ENCODE data around the gene CYP2U1.

The CYP2U1 gene

DNA sequence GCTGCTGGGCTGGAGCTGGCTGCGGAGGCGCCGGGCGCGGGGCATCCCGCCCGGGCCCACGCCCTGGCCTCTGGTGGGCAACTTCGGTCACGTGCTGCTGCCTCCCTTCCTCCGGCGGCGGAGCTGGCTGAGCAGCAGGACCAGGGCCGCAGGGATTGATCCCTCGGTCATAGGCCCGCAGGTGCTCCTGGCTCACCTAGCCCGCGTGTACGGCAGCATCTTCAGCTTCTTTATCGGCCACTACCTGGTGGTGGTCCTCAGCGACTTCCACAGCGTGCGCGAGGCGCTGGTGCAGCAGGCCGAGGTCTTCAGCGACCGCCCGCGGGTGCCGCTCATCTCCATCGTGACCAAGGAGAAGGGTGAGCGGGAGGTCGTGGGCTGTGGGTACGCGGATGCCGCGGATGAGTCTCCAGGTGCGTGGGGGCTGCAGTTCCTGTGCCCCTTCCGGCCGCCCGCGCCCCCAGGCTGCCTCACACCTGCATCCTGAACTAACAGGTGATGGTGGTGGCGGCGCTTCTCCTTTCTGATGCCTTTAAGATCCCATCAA lies 499 bp downstream of the CYP2U1 start:
- Histone ChIP-seq H3K4me3 (ENCODE audit: low read length) (peak overlapping the region; percentile 81), H3K27me3 (replicated peaks; ENCODE audit: insufficient read depth, low read length) (no peaks in the 10 kb centered on the region), H3K9me3 (replicated peaks; ENCODE audit: insufficient read depth, low read length) (no peaks in the 10 kb centered on the region), H4K20me1 (ENCODE audit: insufficient read depth, low read length) (no peaks in the 10 kb centered on the region), H3K27ac (ENCODE audit: low read length) (peak overlapping the region; percentile 21; the same call in 1 of the 2 replicates), H2AFZ (ENCODE audit: low read length) (peak overlapping the region; percentile 93), H3K36me3 (replicated peaks; ENCODE audit: insufficient read depth, low read length) (no peaks in the 10 kb centered on the region), H3K4me1 (ENCODE audit: low read length) (peaks cover 13% of the 10 kb centered on the region; the same call in 1 of the 2 replicates), H3K79me2 (ENCODE audit: low read length) (peaks cover 13% of the 10 kb centered on the region), H3K4me2 (ENCODE audit: low read depth, low read length) (peak overlapping the region; percentile 97), H3K9ac (ENCODE audit: low read length) (peak overlapping the region; percentile 69), H3K9me2 (replicated peaks; ENCODE audit: insufficient read depth, low read length) (no peaks in the 10 kb centered on the region), H3F3A (ENCODE audit: insufficient read depth, low read length) (peaks cover 8% of the 10 kb centered on the region)
- peak; percentile 21 for DNase-seq
- TF ChIP-seq EZH2 (optimal IDR thresholded peaks at IDR 0.05; ENCODE audit: low read depth, low read length) (no peak), EZH2phosphoT487 (IDR thresholded peaks at IDR 0.05; ENCODE audit: low read length) (no peak)
- TF ChIP-seq, protein P1, sequence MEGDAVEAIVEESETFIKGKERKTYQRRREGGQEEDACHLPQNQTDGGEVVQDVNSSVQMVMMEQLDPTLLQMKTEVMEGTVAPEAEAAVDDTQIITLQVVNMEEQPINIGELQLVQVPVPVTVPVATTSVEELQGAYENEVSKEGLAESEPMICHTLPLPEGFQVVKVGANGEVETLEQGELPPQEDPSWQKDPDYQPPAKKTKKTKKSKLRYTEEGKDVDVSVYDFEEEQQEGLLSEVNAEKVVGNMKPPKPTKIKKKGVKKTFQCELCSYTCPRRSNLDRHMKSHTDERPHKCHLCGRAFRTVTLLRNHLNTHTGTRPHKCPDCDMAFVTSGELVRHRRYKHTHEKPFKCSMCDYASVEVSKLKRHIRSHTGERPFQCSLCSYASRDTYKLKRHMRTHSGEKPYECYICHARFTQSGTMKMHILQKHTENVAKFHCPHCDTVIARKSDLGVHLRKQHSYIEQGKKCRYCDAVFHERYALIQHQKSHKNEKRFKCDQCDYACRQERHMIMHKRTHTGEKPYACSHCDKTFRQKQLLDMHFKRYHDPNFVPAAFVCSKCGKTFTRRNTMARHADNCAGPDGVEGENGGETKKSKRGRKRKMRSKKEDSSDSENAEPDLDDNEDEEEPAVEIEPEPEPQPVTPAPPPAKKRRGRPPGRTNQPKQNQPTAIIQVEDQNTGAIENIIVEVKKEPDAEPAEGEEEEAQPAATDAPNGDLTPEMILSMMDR (IDR thresholded peaks at IDR 0.05; ENCODE audit: low read length) = no peak

DNA sequence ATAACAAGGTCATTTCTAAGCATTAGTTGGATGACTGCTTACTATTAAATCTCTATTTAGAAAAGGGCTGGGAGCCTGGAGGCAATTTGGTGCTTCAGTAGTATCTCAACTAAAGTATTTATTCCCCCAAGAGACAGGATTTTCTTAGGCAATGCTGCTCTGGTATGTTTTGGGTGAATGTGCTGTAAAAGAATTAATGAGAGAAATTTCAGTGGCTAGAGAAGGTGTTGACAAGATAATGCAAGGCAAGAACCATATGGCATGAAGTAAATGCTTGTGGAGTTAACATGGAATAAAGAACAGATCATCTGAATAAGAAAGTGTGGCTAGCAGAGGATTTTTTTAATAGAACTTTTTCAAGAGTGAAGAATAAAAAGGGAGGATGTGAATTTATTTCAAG lies 3.9 kb downstream of the CYP2U1 start:
- peaks cover 19% of the 10 kb centered on the region for H3K4me1 ChIP-seq (ENCODE audit: low read length)
- no peaks in the 10 kb centered on the region for H4K20me1 ChIP-seq (ENCODE audit: insufficient read depth, low read length)
- peaks cover 8% of the 10 kb centered on the region for H3F3A ChIP-seq (ENCODE audit: insufficient read depth, low read length)
- H3K9ac ChIP-seq (ENCODE audit: low read length) = no peak overlapping the region
- no peak overlapping the region for H3K4me3 ChIP-seq (ENCODE audit: low read length)
- DNase-seq = no peak
- H3K36me3 ChIP-seq (replicated peaks; ENCODE audit: insufficient read depth, low read length) = no peaks in the 10 kb centered on the region
- H3K9me2 ChIP-seq (replicated peaks; ENCODE audit: insufficient read depth, low read length) = no peaks in the 10 kb centered on the region
- H3K27me3 ChIP-seq (replicated peaks; ENCODE audit: insufficient read depth, low read length) = no peaks in the 10 kb centered on the region
- no peaks in the 10 kb centered on the region for H3K9me3 ChIP-seq (replicated peaks; ENCODE audit: insufficient read depth, low read length)
- no peak overlapping the region for H3K4me2 ChIP-seq (ENCODE audit: low read depth, low read length)
- H3K79me2 ChIP-seq (ENCODE audit: low read length) = peaks cover 13% of the 10 kb centered on the region
- H3K27ac ChIP-seq (ENCODE audit: low read length) = no peak overlapping the region
- H2AFZ ChIP-seq (ENCODE audit: low read length) = no peak overlapping the region
- no peak for TF ChIP-seq EZH2 (optimal IDR thresholded peaks at IDR 0.05; ENCODE audit: low read depth, low read length)
- TF ChIP-seq, protein P1 (IDR thresholded peaks at IDR 0.05; ENCODE audit: low read length) = no peak
- TF ChIP-seq EZH2phosphoT487 (IDR thresholded peaks at IDR 0.05; ENCODE audit: low read length) = no peak

DNA sequence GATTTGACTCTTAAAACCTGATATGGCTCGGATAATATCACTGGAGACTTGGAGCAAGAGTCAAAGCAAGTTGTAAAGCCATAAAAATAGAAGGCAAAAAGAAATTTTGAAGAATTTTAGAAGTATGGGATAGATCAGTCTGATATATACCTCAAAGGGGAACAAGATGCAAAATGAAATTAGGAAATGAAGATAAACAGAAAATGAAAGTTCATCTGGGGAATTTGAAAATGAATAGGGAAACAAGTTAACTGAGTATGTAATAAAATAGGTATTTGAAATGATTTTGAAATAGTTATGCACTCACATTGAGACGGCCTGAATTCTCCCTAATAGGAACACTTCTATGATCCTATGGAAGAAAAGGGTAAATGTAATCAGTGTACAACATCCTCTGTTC lies 5.7 kb downstream of the CYP2U1 start:
- Histone ChIP-seq H3K36me3 (replicated peaks; ENCODE audit: insufficient read depth, low read length) (no peaks in the 10 kb centered on the region), H3K4me3 (ENCODE audit: low read length) (peak overlapping the region; percentile 29; the same call in 1 of the 2 replicates), H3K9me2 (replicated peaks; ENCODE audit: insufficient read depth, low read length) (no peaks in the 10 kb centered on the region), H3K79me2 (ENCODE audit: low read length) (peaks cover 13% of the 10 kb centered on the region), H3K9me3 (replicated peaks; ENCODE audit: insufficient read depth, low read length) (no peaks in the 10 kb centered on the region), H4K20me1 (ENCODE audit: insufficient read depth, low read length) (no peaks in the 10 kb centered on the region), H2AFZ (ENCODE audit: low read length) (peak overlapping the region; percentile 13; the same call in 1 of the 2 replicates), H3K9ac (ENCODE audit: low read length) (no peak overlapping the region), H3K27me3 (replicated peaks; ENCODE audit: insufficient read depth, low read length) (no peaks in the 10 kb centered on the region), H3K4me1 (ENCODE audit: low read length) (peaks cover 19% of the 10 kb centered on the region), H3K4me2 (ENCODE audit: low read depth, low read length) (peak overlapping the region; percentile 60), H3F3A (ENCODE audit: insufficient read depth, low read length) (no peaks in the 10 kb centered on the region), H3K27ac (ENCODE audit: low read length) (no peak overlapping the region)
- TF ChIP-seq, protein P1 (IDR thresholded peaks at IDR 0.05; ENCODE audit: low read length) = no peak
- TF ChIP-seq EZH2phosphoT487 (IDR thresholded peaks at IDR 0.05; ENCODE audit: low read length) = no peak
- TF ChIP-seq EZH2 (optimal IDR thresholded peaks at IDR 0.05; ENCODE audit: low read depth, low read length) = no peak
- peak; percentile 21 for DNase-seq

All from MM.1S (cell line).